Measurements from ENCODE around the gene ZFAND6.
"Not testable (repeated sequence)": the region's sequence is repeated elsewhere in the genome, so short reads cannot be mapped to it uniquely, and the experiment has no call there.

The ZFAND6 gene

GRCh38 chr15:80136854-80137253 is 77.4 kb downstream of the ZFAND6 start:
- H3K27ac ChIP-seq = no peak overlapping the region
- no peak for DNase-seq (ENCODE audit: low read depth, low spot score)

GRCh38 chr15:80138961-80139360 is 79.5 kb downstream of the ZFAND6 start:
- H3K27ac ChIP-seq = no peak overlapping the region
- DNase-seq (ENCODE audit: low read depth, low spot score) = no peak

GRCh38 chr15:80140909-80141308 is 81.4 kb downstream of the ZFAND6 start:
- DNase-seq (ENCODE audit: low read depth, low spot score) = no peak

GRCh38 chr15:80141916-80142598 is 82.6 kb downstream of the ZFAND6 start:
- H3K27ac ChIP-seq = no peak overlapping the region
- no peak for DNase-seq (ENCODE audit: low read depth, low spot score)

More at GRCh38 chr15:80140909-80141308, 81.4 kb downstream of the ZFAND6 start:
- H3K27ac ChIP-seq = no peak overlapping the region

- no peak for DNase-seq (ENCODE audit: low read depth, low spot score)
- H3K27ac ChIP-seq = no peak overlapping the region
Measured at GRCh38 chr15:80142646-80143045, 83.2 kb downstream of the ZFAND6 start.

- DNase-seq (ENCODE audit: low read depth, low spot score) = no peak
- no peak overlapping the region for H3K27ac ChIP-seq
Measured at GRCh38 chr15:80151148-80151547, 91.7 kb downstream of the ZFAND6 start.

GRCh38 chr15:80151576-80151975 is 92.1 kb downstream of the ZFAND6 start:
- DNase-seq (ENCODE audit: low read depth, low spot score) = no peak
- no peak overlapping the region for H3K27ac ChIP-seq

GRCh38 chr15:80152180-80152895 is 92.9 kb downstream of the ZFAND6 start:
- peak overlapping the region; percentile 33 for H3K27ac ChIP-seq
- peak; percentile 64 for DNase-seq (ENCODE audit: low read depth, low spot score)

GRCh38 chr15:80152896-80153876 is 93.7 kb downstream of the ZFAND6 start, which contains the start of gene FAH:
TSS of gene FAH (plus strand) at chr15:80152999. CDS start at chr15:80153055, 56 bp downstream.
- DNase-seq (ENCODE audit: low read depth, low spot score) = no peak

GRCh38 chr15:80153900-80154299 is 94.4 kb downstream of the ZFAND6 start:
- no peak for DNase-seq (ENCODE audit: low read depth, low spot score)
- H3K27ac ChIP-seq = peak overlapping the region; percentile 33

More at GRCh38 chr15:80152896-80153876, 93.7 kb downstream of the ZFAND6 start, which contains the start of gene FAH:
- H3K27ac ChIP-seq = peak within 1 kb of the TSS; percentile 33

- DNase-seq (ENCODE audit: low read depth, low spot score) = no peak
- H3K27ac ChIP-seq = no peak overlapping the region
Measured at GRCh38 chr15:80154336-80154735, 94.9 kb downstream of the ZFAND6 start.

GRCh38 chr15:80155001-80155377 is 95.5 kb downstream of the ZFAND6 start:
- no peak overlapping the region for H3K27ac ChIP-seq

GRCh38 chr15:80155378-80156175 is 96.1 kb downstream of the ZFAND6 start:
- DNase-seq (ENCODE audit: low read depth, low spot score); H3K27ac ChIP-seq: not testable (repeated sequence)

More at GRCh38 chr15:80155001-80155377, 95.5 kb downstream of the ZFAND6 start:
- no peak for DNase-seq (ENCODE audit: low read depth, low spot score)

GRCh38 chr15:80156176-80156720 is 96.8 kb downstream of the ZFAND6 start:
- DNase-seq (ENCODE audit: low read depth, low spot score) = no peak
- no peak overlapping the region for H3K27ac ChIP-seq

- H3K27ac ChIP-seq = no peak overlapping the region
- no peak for DNase-seq (ENCODE audit: low read depth, low spot score)
Measured at GRCh38 chr15:80157215-80157614, 97.7 kb downstream of the ZFAND6 start.

- no peak for DNase-seq (ENCODE audit: low read depth, low spot score)
- H3K27ac ChIP-seq = no peak overlapping the region
Measured at GRCh38 chr15:80159301-80159700, 99.8 kb downstream of the ZFAND6 start.

GRCh38 chr15:80159811-80160569 is 100.5 kb downstream of the ZFAND6 start:
- H3K27ac ChIP-seq = peak overlapping the region; percentile 67
- no peak for DNase-seq (ENCODE audit: low read depth, low spot score)

- peak overlapping the region; percentile 67 for H3K27ac ChIP-seq
- peak; percentile 73 for DNase-seq (ENCODE audit: low read depth, low spot score)
Measured at GRCh38 chr15:80160570-80161156, 101.2 kb downstream of the ZFAND6 start.

All from epithelial cell of prostate (primary cell).